HG02885 (cell line): ENCODE measurements around the gene GNA12.

Source experiments
- ATAC-seq: cut with Tn5 transposase; IDR thresholded peaks from one replicate; pipeline ENCODE4 v1.9.1; 2021; ENCODE audit warnings: mild to moderate bottlenecking; ENCODE audit not compliant: unreplicated experiment, poor library complexity

GNA12 gene

DNA sequence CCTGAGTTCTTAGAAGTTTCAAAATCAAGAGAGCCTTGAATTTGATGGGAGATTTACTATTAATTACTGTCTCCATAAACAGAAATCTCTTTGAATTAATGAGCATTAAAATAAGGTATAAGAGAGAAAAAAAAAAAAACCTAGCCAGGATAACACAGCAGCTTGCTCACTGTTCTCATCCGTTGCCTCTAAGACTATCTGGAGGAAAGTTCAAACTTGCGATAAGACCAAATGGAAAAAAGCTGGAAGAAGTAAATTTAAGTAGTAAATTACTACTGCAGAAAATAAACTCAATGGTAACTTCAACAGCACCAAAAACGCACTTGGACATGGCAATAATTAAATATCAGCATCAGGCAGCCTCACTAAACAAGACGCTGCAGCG lies 36.7 kb downstream of the GNA12 start:
- ATAC-seq, result no peak

DNA sequence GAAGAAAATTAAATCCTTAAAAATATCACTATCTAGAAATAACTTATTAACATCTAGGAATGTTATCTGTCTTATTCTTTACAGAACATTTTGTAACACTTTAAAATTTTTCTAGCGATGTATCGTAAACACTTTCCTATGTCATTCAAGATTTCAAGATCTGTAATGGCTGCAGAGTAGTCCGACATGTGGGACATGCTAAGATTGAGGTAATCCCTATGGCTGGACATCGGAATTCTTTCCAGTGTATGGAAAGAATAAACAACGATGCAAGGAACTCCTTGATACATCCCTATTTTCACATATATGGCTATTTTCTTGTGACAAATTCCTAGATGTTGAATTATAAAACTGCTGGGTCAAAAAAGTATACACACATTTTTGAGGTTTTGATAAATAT lies 37.5 kb downstream of the GNA12 start:
- ATAC-seq, result no peak

DNA sequence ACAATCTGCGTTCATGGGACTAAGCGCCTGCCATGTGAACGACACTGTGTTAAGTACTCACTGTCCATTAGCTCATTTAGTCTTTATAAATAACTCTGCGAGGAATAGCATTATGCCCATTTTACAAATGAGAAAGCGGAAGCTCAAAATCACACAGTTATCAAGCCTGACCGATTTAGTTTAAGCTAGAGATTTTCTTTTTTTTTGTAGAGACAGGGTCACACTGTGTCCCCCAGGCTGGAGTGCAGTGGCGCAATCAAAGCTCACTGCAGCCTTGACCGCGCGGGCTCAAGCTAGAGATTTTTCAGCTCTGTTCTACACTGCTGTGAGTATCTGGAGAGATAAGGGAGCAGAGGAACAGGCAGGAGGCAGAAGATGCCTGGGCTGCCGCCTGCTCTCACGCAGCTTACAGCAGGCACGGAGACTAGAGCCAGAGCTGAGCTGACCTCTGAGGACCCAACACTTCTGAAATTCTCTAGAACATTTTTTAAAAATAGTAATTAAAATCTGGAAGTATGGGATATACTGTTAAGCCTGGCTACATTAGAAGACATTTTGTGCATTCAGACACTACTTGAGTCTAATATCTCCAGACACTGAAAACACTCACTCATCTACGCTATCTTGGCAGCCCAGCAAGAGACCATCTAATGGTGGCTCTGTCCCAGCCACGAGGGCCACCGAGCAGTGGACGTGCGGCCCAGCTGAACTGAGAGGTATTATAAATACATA lies 38.7 kb downstream of the GNA12 start:
- no peak for ATAC-seq

DNA sequence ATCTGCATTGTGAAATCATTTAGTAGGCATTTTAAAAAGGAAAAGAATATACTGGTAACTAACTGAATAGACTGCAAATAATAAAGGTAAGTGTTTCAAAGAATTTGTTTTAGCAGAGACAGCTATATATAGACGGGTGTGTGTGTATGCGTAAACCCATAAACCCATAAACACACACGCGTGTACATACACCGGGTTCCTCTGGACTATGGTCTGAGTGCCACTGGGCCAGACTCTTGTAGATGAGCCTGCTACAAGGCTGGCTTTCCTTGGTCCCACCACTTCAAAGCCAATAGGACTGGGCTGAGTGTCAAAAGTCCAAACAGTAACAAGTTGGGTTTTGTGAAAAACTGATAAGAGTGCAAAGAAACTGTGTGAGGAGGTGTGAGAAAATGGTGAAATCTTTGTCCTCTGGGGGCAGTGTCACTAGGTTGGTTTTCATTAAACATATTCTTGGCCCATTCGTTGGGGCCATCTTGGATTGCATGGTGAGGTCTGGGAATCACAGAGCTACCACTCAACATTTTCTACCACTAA lies 39.8 kb downstream of the GNA12 start:
- no peak for ATAC-seq

DNA sequence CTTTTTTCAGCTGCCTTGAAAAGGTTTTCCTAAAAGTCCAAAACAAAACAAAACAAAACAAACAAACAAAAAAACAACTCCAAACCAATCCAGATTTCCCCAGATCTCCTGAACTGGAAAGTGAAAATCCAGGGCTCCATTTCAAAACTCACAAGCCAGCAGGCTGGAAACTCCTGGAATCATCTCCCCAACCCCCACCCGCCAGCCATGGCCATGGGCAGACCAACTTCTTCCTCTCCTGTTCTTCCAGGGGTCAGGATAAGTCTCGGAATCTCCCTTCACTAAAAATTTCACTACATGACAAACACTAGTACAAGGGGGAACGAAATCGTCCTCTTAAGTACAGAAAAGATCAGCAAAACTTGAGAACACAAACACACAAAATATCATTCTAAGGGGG lies 40.4 kb downstream of the GNA12 start:
- ATAC-seq, result no peak

DNA sequence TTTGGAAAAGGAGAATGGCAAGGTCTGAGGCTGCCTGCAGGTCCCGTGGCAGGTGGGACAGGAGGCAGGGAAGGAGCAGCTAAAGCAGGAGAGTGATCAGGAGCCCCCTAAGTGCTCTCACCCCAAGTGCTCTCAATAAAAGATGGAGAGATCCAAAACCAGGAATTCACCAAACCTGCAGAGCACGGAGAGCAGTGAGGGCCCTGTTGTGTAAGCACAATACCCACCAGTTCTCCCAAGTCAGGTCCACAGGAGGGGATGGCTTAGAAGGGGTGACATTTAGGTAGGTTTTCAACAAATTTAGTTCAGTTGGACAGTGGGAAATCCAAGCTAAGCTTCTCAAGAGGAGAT lies 40.8 kb downstream of the GNA12 start:
- ATAC-seq, result no peak

DNA sequence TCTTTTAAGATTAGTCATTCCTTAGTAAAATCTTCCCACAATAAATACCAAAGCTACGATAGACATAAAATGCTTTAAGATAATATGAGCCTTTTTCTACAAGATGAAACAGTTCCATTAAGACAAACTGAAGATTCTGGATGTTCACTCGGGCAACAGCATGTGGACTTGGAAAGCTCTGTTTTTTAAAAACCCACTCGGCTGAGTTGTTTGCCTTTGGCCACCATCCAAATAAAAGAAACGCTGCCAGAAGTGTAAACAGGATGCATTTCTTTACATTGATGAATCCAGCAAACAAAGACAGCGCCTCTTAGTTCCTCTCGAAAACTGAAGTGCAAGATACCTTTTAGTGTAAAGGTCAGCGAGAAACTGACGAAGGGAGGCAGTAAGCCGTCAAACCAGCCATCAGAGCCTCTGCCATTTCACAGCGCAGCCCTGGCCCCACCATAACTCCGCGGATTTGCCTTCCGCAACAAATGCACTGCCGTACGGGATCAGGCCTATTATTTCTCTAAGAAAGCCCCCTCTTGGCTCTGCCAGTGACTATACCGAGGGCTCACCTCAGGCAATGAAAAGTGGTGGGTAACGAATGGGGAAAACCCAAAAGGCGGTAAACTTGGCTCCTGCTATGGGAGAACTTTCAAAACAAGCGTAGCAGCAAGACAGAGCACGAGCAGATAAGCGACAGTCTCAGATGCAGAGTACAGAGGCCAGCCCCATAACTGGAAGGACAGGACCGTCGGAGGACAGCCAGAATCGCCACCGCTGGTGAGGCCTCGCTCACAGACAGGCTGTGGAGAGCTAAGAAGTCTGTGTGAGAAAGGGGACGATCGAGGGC lies 41.4 kb downstream of the GNA12 start:
- no peak for ATAC-seq

DNA sequence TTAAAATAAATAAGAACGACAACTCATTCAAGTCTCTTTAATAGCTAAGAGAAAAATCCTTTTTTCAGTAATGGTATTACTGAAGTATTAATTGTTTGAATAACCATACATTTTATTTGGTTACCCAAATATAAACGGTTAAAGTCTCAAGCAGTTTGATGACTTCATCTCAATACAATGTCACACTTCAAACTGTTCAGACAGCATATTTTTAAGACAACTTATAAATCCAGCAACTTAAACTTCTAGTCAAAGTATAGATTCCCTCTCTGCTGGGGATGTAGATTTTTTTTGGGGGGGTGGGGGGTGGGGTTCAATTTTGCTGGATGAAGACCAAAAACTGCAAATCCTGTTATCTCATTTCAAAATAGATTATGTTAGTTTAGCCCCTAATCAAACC lies 42.0 kb downstream of the GNA12 start:
- no peak for ATAC-seq

DNA sequence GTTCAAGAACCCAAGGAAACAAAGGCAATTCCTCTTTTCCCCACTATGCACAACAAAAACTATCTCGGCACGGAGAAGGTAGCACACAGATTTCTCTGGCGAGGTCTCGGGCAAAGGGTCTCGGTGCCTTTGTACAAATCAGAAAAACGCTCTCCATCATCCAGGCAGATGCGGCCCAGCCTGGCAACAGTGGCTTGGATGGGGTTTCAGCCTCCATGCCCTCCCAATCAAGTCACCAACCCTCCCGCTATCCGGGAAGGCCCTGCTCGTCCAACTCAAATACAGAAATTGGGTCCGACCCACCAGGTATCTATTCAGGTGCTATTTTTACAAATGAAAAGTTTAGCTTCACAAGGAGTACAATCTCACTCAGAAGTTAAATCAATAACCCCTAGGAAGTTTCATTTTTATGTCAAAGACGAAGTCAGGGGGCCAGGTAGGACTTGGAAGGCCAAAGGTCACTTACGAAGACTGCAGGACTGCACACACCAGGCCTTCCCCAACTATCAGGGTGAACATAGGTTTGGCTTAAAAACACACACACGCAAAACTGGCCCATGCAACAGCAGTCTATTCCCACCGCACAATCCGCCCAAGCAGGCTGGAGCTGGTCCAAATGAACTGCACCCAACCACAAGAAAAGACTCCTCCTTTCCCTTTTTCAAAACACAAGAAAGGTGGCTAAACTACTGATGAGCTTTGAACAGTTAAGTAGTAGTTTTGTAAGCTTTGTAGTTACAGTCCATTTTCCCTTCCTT lies 43.0 kb downstream of the GNA12 start:
- no peak for ATAC-seq

DNA sequence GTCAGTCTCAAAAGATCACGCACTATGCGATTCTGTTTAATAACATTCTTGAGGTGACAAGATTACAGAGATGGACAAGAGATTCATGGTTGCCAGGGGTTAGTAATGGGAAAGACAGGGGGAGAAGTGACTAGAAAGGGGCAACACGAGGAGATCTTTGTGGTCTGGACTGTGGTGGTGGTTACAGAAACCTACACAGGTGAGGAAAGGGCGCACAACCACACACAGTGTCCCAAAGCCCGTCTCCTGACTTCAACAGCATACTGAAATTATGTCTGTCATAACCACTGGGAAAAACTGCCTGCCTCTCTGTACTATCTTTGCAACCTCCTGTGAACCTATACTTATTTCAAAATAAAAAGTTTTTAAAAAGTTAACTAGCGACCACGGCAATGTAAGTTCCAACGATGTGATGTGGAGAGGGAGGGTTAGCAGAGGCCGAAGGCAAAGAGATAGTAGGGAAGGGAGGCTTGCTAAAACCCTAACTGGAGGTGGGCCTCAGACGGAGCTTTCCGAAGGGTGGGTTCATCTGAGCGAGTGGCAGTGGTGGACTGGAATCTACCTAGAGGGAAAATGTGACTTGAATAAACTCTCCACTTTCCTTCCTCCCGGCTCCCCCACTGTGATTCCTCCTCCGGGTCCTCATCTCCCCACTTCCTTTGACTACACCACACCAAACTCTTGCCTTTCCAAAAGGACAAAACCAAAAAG lies 43.7 kb downstream of the GNA12 start:
- no peak for ATAC-seq

DNA sequence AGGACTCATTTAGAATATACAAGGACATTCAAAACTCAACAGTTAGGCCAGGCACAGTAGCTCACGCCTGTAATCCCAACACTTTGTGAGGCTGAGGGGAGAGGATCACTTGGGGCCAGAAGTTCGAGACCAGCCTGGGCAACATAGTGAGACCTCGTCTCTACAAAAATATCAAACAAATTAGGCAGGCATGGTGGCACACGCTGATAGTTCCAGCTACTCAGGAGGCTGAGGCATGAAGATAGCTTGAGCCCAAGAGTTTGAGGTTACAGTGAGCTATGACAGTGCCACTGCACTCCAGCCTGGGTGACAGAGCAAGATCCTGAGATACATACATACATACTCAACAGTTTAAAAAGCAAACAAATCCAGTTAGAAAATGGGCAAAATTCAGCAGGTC lies 44.9 kb downstream of the GNA12 start:
- no peak for ATAC-seq

DNA sequence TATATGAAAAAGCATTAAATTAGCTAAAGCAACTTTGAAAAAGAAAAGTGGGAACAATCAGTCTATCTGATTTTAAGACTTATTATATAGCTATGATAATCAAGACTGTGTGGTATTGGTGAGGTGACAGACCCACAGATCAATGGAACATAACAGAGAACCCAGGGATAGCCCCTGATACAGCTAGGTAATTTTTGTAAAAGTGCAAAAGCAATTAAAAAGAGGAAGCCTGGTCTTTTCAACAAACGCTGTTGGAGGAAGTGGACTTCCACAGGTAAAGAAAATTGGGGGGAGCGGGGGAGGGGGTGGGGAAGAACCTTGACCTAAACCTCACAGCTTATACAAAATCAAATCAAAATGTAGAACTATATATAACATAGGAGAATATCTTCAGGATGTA lies 45.4 kb downstream of the GNA12 start:
- no peak for ATAC-seq

DNA sequence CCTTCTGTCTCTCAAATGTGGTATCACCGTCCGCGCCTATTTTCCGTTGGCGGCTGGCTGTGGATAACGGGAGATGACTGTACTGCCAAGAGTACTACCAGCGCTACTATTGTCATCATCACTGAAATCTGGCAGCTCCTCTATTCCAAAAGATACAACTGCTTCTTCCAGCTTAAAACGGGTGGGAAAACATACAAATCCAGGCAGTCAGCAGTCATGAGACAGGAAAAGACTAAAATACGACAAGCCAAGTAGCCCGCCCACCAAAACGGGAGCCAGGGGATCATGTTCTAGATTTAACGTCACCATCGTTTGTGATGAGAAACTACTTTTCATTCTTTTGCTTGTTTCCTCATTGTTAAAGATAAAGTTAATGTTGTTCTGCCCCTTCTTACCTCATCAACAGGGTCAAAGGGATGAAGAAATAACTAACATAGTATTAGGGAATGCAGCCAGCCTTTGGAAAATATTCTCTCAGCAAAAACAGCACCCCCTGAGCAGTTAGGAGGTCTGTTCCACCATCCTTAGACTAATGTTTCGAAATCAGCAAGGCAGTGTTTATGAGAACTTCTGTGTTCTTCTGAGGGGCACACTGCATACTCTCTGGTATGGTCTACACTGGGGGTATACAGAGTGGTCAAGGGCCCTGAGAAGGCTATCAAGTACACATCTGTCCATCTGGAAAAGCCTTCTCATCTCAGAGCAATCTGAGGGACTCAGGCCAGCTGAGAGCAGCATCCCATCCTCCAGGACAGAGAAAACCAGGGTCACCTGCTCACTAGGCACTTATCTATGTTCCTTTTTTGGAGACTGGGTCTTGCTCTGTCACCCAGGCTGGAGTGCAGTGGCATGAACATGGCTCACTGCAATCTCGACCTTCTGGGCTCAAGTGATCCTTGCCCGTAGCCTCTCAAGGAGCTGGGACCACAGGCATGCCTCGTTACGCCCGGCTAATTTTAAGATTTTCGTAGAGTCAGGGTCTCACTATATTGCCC lies 47.5 kb downstream of the GNA12 start:
- no peak for ATAC-seq

DNA sequence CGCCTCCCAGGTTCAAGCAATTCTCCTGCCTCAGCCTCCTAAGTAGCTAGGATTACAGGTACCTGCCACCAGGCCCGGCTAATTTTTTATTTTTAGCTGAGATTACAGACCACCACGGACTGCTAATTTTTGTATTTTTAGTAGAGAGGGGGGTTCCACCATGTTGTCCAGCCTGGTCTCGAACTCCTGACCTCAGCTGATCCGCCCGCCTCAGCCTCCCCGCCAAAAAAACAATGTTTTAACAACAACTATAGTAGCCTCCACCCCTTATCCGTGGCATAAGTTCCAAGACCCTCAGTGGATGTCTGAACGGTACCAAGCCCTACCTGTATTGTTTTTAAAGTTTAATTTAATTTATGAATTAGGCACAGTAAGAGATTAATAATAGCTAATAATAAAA lies 48.2 kb downstream of the GNA12 start:
- ATAC-seq, result no peak

DNA sequence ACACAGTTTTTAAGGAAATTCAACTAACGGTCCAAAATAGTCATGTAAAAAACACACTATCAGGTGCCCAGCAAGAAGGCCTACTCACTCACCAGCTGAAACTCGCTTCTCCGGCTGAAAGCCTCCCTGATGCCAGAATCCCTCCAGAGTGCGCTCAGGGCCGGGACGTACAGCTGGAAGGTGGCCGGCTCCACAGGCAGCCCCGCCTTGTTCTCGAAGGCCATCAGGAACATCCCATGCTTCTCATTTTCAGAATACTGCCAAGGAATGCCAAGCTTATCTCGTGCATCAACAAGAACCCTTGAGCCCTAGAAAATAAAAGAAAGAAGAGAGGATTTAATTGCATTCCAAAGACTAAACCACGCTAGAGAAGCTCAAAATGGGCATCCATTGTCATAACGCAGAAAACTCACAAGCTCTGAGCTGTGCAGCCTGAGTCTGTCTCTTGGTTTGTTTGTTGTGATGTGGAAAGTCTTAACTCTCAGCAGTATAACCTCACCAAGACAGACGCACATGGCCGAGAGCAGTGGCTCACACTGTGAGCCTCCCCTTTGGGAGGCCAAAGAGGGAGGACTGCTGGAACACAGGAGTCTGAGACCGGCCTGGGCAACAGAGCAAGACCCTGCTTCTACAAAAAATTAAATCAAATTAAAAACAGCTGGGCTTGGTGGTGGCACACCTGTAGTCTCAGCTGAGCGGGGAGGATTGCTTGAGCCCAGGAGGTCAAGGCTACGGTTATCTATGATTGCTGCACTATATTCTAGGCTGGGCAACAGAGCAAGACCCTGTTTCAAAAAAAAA lies 49.1 kb downstream of the GNA12 start:
- no peak for ATAC-seq

DNA sequence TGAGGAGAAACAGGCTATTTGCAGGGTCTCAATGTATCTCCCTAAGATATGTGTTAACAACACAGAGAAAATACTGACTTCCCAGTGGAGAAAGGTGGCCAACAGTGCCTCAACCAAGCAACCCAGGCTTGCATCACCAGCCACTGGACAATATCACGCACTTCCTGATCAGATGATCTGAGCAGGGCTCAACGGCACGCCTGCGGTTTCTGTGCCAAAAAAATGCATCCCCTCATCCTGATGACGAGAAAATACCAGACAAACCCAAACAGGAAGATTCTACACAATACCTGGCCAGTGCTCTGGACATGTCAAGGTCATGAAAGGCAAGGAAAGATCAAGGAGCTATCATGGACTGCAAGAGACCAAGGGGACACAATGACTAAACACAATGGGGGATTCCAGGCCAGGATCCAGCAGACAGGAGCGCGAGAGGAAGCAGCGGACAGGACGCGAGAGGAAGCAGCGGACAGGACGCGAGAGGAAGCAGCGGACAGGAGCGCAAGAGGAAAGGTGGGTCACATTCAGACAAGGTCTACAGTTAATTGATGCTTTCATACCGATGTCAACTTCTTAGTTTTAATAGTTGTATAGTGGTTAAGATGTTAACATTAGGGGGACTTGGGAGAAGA lies 51.1 kb downstream of the GNA12 start:
- no peak for ATAC-seq

DNA sequence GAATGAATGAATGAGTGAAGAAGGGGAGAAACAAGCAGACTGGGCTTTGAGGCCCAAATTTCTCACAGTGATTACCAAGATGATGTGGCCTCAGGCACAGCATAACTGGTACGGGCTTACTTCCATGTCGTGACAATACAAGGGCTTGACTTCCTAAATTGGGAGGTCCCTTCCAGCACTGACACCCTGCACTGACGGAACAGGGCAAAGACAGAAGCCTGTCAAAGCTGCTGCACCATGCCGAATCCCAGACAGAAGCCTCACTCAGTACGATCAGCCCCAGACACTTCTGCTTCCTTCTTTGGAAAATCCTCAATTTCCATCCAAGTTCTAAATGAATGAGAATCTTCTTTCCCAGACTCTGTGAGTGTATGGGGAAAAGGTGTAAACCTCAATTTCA lies 51.9 kb downstream of the GNA12 start:
- ATAC-seq, result no peak

DNA sequence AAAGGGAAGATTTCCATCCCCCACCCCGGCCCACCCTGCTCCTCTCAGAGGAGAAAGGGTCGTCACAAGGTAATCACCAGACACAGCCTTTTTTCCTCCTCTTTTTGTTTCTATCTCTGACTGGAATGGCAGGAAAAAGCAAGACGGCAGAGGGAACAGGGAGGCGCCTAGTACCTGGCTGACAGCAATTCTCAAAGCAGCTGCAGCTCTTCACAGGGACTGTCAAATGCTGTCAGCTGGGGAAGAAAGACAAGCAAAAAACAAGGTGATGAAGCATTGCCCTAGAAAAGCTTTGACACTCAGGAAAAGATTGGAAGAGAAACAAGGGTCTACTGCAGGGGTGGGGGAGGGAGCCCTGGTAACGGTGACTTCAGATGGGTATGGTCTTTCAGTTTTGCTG lies 52.7 kb downstream of the GNA12 start:
- no peak for ATAC-seq
